Upper lobe of left lung (tissue), 4 donors: ENCODE measurements around the gene KDM1A.

ENCODE experiments used
- CTCF ChIP-seq, 6 experiments: fragments of 450-650 bp in 4 of 6; fragments of 200-600 bp in 2 of 6; sonication (generic) in 2 of 6; IDR thresholded peaks; one replicate each; pipeline ENCODE4 v1.5.1; 2016 to 2019; ENCODE audit warnings: antibody characterized with exemption in 6 of 6
- POLR2A ChIP-seq, 4 donors: fragments of 450-650 bp; IDR thresholded peaks; one replicate each; pipeline ENCODE4 v1.5.1; 2016 to 2017; ENCODE audit warnings: antibody characterized with exemption in 4 of 4, mild to moderate bottlenecking in 2 of 4
- POLR2AphosphoS5 ChIP-seq, 2 donors: sonication (generic); formaldehyde crosslinking; IDR thresholded peaks; one replicate each; pipeline ENCODE4 v1.5.1; 2017; ENCODE audit warnings: antibody characterized with exemption in 2 of 2

GRCh38 chr1:23099171-23099536 lies 79.9 kb downstream of the KDM1A start:
- TF ChIP-seq CTCF (IDR thresholded peaks at IDR 0.05) (no peak), POLR2A (IDR thresholded peaks at IDR 0.05) (no peak), POLR2AphosphoS5 (IDR thresholded peaks at IDR 0.05) (no peak)
